Stimulated activated CD4-positive, alpha-beta T cell treated with anti-CD3 and anti-CD28 coated beads, Interleukin-1b, Interleukin-23, amount 100 ng/mL, for 1 hour (primary cell): ENCODE results near the gene TTC7B.

Source experiments
- DNase-seq, 2 donors: peaks; one replicate each; pipeline ENCODE4 v3.0.0-alpha.2; 2020; ENCODE audit warnings: low read depth in 2 of 2

The TTC7B gene

DNA sequence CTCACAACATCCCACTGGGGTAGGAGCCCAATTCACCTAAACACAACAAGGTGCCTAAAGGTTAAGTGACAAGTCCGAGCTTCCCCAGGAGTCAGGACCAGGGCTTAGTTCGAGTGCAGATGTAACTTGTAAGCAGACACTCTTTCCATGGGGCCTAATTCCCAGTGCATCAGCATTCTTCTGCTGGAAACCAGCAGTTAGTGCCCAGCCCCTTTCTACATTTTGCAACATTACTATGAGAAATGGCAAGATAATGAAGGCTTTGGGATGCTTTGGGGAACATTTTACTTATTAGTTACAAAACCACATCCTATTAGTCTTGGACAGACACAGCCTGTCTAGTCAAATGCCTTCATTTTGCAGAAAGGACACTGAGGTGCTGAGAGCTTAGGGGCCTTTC lies 239.6 kb downstream of the TTC7B start:
- DNase-seq: no peak

DNA sequence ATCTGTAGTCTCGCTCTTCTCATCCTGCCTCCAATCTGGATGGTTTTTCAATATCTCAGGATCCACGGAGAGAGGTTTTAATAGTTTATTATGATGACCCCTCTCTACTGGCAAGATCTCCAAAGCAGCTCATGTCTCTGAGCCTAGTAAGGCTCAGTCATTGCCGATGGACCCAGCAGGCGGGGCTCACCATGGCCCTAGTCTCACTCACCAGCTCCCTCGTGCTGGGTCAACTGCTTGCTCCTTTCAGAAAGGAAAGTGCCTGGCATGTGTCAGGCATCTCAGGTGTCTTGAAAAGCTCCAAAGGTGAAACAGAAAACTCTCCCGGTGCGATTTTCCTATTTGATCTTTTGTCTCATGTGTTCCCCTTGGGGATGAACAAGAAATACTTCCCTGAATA lies 240.4 kb downstream of the TTC7B start:
- DNase-seq: no peak

- no peak for DNase-seq
Observed at GRCh38 chr14:90575336-90575735, 240.9 kb downstream of the TTC7B start.

DNA sequence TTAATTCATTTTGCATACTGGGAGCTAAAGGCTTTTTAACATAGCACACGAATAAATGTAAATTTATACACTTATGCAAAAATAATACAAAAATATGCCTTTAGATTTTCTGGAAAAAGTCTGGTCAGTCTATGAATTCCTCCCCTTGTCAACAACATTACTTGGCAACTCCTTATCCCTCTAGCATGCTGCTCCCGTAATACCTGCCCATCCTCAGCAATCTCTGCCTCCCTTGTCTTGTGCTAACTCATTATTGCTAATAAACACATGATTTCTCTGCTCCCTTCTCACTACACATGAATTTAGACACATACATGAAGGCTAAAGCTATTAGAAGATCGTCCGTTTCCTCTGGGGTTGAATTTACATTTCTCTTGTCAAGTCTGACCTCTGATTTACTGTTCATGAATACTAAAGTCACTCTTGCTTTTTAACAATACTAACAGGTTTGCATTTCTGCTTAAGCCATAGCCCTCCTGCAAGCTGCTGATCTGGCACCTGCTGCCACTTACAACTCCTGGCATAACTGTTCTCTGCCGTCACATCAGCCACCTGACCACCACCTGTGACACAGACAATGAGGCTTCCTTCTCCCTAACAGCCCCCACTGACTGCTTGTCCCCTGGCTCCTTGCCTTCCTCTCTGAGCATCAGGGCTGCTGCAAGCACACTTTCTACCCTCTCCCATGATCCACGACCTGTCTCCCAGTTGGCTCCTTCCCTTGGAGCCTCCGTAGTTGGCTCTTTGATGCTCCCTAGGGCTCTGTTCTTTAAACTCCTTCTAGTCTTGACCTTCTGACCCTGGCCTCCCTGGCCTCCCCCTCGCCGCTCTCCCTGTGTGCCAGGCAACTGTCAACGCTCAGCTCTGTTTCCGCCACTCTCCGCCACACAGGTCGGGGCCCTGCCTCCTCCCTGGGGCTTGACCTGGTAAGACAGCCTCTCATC lies 241.8 kb downstream of the TTC7B start:
- no peak for DNase-seq

DNA sequence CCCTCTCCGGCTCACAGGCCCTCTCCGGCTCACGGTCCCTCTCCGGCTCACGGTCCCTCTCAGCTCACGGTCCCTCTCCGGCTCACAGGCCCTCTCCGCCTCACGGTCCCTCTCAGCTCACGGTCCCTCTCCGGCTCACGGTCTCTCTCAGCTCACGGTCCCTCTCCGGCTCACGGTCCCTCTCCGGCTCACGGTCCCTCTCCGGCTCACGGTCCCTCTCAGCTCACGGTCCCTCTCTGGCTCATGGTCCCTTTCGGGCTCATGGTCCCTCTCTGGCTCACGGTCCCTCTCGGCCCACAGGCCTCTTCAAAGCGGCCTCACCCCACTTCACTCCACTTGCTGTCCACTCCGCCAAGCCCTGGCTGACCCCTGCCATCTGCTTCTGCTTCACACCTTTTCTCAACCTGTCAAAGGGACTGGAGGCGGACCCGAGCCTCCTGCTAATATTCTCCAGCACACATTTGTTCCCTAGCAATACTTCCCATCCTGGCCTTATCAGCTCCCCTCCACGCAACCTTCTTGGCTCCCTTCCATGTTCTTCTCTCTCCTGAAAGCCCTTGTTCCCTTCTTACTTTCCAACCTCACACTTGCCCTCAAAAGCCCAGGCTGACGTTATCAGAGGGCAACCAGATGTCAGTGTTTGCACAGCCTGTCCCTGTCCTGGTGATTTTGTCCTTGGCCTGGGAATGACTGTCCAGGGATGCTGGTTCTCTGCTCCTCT lies 242.7 kb downstream of the TTC7B start:
- no peak for DNase-seq

DNA sequence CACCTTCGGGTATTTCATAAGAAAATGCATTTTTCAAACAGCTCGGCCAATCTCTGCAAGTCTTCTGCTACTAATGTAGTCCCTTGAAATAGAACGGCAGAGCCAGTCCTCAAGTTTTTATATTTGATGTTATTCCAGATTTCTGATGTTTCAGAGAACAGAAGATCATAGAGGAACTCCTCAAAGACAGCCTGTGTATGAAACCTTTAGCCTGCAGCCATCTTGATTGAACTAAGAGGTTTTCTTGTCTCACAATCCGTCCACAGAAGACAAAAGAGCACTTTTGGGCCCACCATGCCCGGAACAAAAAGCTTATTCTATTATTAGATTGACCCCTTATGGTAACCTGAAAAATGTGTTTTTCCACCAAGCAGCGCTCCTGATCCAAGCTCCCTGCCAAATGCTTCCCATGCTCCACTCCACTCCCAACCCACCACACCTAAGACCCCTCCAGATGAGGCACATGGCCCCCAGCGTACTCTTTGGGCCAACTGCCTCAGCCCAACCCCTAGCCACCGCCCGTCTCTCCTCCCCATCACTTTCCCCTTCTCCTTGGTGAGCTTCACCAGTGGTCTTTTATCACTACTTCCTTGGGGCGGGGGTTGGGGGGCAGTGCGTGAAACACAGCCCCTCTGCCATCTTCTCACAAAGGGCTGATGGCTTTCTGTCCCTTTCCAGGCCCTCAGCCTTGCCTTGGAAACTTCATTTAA lies 243.6 kb downstream of the TTC7B start:
- DNase-seq: no peak

- no peak for DNase-seq
Observed at GRCh38 chr14:90571149-90571947, 244.9 kb downstream of the TTC7B start.

GRCh38 chr14:90570461-90570860 lies 245.8 kb downstream of the TTC7B start:
- DNase-seq: no peak

- DNase-seq: no peak
Observed at GRCh38 chr14:90569606-90570387, 246.4 kb downstream of the TTC7B start.

DNA sequence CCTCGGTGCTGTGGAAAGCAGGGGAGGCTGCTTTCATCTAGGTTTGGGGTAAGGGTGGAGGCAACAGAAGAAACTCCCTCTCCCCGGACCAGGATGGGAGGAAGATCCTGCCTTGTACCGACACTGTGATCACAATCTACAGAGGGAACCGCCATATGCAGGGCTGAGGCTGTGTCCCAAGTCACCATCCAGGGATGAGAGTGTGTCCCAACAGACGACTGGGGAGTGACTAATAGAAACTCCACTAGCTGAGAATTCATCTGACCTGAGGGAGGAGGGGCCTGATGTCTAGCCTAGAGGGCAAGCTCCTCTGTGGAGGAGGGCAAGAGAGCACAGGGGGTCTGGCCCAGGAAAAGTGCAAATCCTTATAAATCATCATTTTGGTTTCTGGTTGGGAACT lies 247.0 kb downstream of the TTC7B start:
- DNase-seq: no peak

GRCh38 chr14:90568405-90568804 lies 247.8 kb downstream of the TTC7B start:
- DNase-seq: no peak

DNA sequence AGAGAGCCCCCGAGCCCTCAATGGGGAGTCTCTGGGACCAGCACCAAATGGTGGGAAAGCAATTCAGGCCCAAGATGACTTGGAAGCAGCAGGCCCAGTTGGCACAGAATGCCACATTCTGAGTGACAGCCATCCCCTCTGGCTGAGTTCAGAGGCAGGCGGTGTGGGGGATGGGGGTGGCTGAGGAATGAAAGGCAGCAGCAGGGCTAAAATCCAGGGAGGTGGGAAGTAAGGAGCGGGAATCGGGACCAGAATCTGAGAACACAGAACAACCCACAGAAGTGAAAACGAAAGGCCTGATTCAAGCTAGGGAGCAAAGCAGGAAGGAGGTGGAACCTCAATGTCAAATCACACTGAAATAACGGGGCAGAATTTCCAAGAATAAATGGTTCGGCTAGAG lies 248.2 kb downstream of the TTC7B start:
- no peak for DNase-seq

DNA sequence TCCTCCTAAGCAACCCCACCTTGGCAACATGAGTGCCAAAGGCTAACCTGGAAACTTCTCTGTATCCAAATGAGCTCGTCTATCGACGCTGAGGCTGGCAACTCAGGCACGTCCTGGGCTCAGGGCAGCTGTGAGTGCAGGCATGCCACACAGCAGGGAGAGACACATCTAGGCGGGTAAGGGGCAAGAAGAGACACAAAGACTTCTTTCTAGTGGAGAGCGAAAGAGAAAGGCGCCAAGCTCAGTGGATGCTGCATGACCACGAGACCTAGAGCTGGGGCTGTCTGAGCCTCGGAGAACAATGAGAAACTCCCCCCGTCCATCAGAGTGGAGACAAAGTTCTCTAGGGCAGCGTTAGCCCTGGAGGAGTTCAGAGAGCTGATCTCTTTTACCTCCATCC lies 249.0 kb downstream of the TTC7B start:
- no peak for DNase-seq

DNA sequence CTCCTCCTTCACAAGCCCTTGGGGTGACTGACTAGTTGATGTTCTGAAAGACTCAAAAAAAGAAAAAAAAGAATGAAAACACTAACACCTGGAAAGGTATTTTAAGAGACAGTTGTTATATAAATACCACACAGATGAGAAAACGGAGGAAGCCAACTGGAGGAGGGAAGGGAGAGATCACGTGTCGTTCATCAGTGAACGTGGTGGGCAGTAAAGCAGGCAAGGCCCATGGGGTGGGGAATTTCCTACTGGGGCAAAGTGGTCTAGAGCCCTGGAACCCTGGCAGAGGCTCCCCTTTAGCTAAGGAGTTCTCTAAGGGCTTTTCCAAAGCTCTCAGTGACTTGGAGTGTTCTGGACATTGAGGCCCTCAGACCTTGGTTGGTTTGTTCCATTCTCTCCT lies 249.7 kb downstream of the TTC7B start:
- DNase-seq: no peak

GRCh38 chr14:90564496-90564895 lies 251.7 kb downstream of the TTC7B start:
- DNase-seq: no peak

DNA sequence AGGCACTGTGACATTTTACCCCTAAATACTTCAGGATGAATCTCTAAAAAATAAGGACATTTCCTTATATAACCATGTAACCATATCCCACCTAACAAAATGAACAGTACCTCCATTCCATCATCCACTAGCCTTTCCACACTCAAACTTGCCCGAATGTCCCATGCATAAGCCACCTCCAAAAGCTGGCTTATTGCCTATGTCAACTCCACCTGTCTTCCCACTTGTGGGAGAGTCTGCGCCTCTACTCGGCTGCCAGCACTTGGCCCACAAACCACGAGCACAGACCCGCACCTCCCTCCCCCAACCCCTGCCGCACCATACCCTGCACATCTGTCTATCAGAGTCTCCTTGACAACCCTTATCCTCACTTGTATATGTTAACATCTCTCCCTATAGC lies 253.6 kb downstream of the TTC7B start:
- no peak for DNase-seq

- DNase-seq: no peak
Observed at GRCh38 chr14:90561920-90562319, 254.3 kb downstream of the TTC7B start.

DNA sequence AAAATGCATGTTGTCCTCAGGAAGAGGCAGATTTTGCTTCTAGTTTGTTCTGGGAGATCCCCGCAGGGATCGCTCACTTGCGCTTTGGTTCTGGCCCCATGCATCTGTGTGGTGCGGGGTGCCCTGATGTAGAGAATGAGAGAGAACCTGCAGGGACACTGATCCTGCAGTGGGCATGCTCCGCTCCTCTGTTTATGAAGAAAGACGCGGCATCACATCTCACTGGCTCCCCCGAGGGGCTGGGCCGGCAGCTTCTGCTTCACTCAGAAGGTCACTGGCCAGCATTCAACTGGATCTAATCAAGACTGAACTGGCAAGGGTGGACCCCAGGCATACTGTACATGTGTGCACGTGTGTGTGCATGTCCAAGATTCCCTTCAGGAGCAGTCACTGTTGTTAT lies 255.2 kb downstream of the TTC7B start:
- no peak for DNase-seq

DNA sequence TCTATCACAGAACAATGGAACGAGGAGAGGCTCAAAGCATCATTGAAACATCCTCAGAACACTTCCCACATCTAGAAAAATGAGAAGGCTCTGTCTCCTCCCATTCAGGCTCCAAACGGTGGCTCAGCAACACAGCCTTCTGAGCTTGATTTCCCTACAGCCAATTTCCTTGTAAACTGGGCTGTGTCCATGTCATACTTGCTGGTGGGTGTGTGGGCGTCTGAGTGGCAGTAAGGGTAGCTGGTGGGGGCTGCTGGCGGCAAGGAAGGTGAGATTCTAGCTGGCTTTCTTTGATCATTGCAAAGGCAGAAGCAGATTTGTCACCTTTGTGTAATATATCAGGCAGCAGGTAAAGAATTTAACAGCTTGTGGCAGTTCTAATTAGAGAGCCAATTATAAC lies 255.7 kb downstream of the TTC7B start:
- DNase-seq: no peak

DNA sequence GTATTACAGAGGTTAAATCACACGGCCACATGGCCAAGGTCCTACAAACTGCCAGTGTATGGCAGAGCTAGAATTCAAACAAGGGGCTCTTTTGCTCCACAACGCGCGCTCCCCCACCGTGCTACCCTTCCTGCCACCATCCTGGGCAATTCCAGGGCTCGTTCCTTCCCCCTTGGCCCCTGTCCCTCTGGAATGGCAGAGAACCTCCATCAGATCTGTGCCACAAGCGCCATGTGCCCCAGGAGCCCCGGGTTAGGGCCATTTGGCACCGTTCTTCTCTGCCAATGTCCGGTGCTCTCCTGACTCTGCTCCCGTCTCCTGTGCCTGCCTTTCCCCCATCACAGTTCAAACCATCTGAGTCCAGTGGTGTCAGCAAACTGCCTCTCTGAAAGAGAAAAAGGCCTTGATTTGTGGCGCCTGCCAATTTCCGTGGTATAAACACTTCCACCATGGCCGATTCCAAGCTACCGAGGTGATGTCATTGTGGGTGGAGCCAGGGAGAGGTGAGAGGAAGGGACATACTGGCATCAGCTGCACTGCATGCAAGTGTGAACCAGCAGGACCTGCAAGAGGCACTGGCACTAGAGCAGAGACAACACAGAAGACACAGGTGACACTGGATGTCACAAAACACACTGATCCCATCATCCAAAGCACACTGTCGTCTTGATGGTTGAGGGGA lies 256.3 kb downstream of the TTC7B start:
- no peak for DNase-seq
